H9 (cell line): ENCODE measurements around the gene KIF12. TPM values are rescaled to one million over a fixed set of nuclear protein-coding genes. Genes with fewer than 3 reads are reported as not detected.

Source experiments
- DNase-seq: peaks from one replicate; pipeline ENCODE4 v3.0.0-alpha.2; 2017
- H2AFZ ChIP-seq: one replicate; pipeline ENCODE4 v1.6.1; 2013; ENCODE audit warnings: mild to moderate bottlenecking, low read length, control low read depth, moderate library complexity
- H2AK5ac ChIP-seq: 2 replicates; pipeline ENCODE4 v1.6.1; 2013; ENCODE audit warnings: low read length, control low read depth, mixed read lengths; ENCODE audit not compliant: insufficient read length
- H2BK120ac ChIP-seq: one replicate; pipeline ENCODE4 v1.6.1; 2013; ENCODE audit warnings: low read depth, mild to moderate bottlenecking, low read length, control low read depth, inconsistent platforms; ENCODE audit not compliant: poor library complexity, severe bottlenecking
- H2BK12ac ChIP-seq: 2 replicates; pipeline ENCODE4 v1.6.1; 2013; ENCODE audit warnings: low read length, control low read depth, mixed read lengths, low read depth; ENCODE audit not compliant: insufficient read length
- H2BK15ac ChIP-seq: 2 replicates; pipeline ENCODE4 v1.6.1; 2013; ENCODE audit warnings: low read depth, low read length, control low read depth
- H2BK20ac ChIP-seq: one replicate; pipeline ENCODE4 v1.6.1; 2013; ENCODE audit warnings: low read depth, mild to moderate bottlenecking, low read length, control low read depth, inconsistent platforms; ENCODE audit not compliant: poor library complexity, severe bottlenecking
- H2BK5ac ChIP-seq: 2 replicates; pipeline ENCODE4 v1.6.1; 2013; ENCODE audit warnings: low read length, control low read depth, mixed read lengths; ENCODE audit not compliant: insufficient read length
- H3K14ac ChIP-seq: 2 replicates; pipeline ENCODE4 v1.6.1; 2013; ENCODE audit warnings: low read length, control low read depth; ENCODE audit not compliant: insufficient read depth
- H3K18ac ChIP-seq: 2 replicates; pipeline ENCODE4 v1.6.1; 2013; ENCODE audit warnings: low read depth, mild to moderate bottlenecking, mixed read lengths, low read length, control low read depth; ENCODE audit not compliant: insufficient read length
- H3K23ac ChIP-seq: 2 replicates; pipeline ENCODE4 v1.6.1; 2013; ENCODE audit warnings: low read length, control low read depth, mixed read lengths, low read depth; ENCODE audit not compliant: insufficient read length
- H3K23me2 ChIP-seq: 2 replicates; pipeline ENCODE4 v1.6.1; 2013; ENCODE audit warnings: low read depth, mild to moderate bottlenecking, mixed read lengths, low read length, control low read depth; ENCODE audit not compliant: insufficient read length, poor library complexity, severe bottlenecking
- H3K27ac ChIP-seq: 2 replicates; pipeline ENCODE4 v1.5.1; 2013; ENCODE audit warnings: low read length, control low read depth, mixed read lengths, low read depth; ENCODE audit not compliant: insufficient read length
- H3K27me3 ChIP-seq: 2 replicates; pipeline ENCODE4 v1.6.1; 2013; ENCODE audit warnings: low read length, control low read depth, inconsistent platforms; ENCODE audit not compliant: insufficient read depth
- H3K4ac ChIP-seq: 2 replicates; pipeline ENCODE4 v1.6.1; 2013; ENCODE audit warnings: low read depth, mild to moderate bottlenecking, control low read depth, inconsistent platforms, low read length, moderate library complexity
- H3K4me1 ChIP-seq: 2 replicates; pipeline ENCODE4 v1.6.1; 2013; ENCODE audit warnings: low read length, control low read depth, inconsistent platforms; ENCODE audit not compliant: insufficient read depth
- H3K4me2 ChIP-seq: 2 replicates; pipeline ENCODE4 v1.6.1; 2013; ENCODE audit warnings: low read length, control low read depth, mixed read lengths; ENCODE audit not compliant: insufficient read length, insufficient read depth
- H3K56ac ChIP-seq: 2 replicates; pipeline ENCODE4 v1.6.1; 2013; ENCODE audit warnings: low read depth, mild to moderate bottlenecking, mixed read lengths, low read length, control low read depth; ENCODE audit not compliant: insufficient read length
- H3K79me1 ChIP-seq: 2 replicates; pipeline ENCODE4 v1.6.1; 2013; ENCODE audit warnings: low read depth, mild to moderate bottlenecking, moderate library complexity, low read length, control low read depth, inconsistent platforms; ENCODE audit not compliant: insufficient read depth, poor library complexity, severe bottlenecking
- H3K79me2 ChIP-seq: 2 replicates; pipeline ENCODE4 v1.6.1; 2013; ENCODE audit warnings: low read length, control low read depth, inconsistent platforms; ENCODE audit not compliant: insufficient read depth
- H3K9ac ChIP-seq: 2 replicates; pipeline ENCODE4 v1.6.1; 2013; ENCODE audit warnings: low read length, control low read depth, mixed read lengths; ENCODE audit not compliant: insufficient read length; ENCODE audit errors: extremely low read depth
- H3K9me3 ChIP-seq: one replicate; pipeline ENCODE4 v1.6.1; 2013; ENCODE audit warnings: low read depth, low read length, inconsistent platforms; ENCODE audit not compliant: control insufficient read depth
- H3T11ph ChIP-seq: one replicate; pipeline ENCODE4 v1.6.1; 2013; ENCODE audit warnings: mild to moderate bottlenecking, low read length, control low read depth, inconsistent platforms
- H4K20me1 ChIP-seq: one replicate; pipeline ENCODE4 v1.6.1; 2013; ENCODE audit not compliant: control insufficient read depth, insufficient read length, insufficient read depth
- H4K5ac ChIP-seq: 2 replicates; pipeline ENCODE4 v1.6.1; 2013; ENCODE audit warnings: low read depth, mild to moderate bottlenecking, mixed read lengths, low read length, control low read depth; ENCODE audit not compliant: insufficient read length
- H4K8ac ChIP-seq: replicated peaks from 2 replicates; pipeline ENCODE4 v1.6.1; 2013; ENCODE audit warnings: low read length, control low read depth, mixed read lengths, low read depth; ENCODE audit not compliant: insufficient read length
- H4K91ac ChIP-seq: 2 replicates; pipeline ENCODE4 v1.6.1; 2013; ENCODE audit warnings: low read depth, mild to moderate bottlenecking, moderate library complexity, mixed read lengths, low read length, control low read depth; ENCODE audit not compliant: insufficient read length
- H3K27ac Mint-ChIP-seq, 3 experiments: 2 replicates in 2 of 3; 3 replicates in 1 of 3; pipeline ENCODE4 v1.8.0; 2020 to 2021; ENCODE audit warnings: mixed read lengths in 3 of 3, mild to moderate bottlenecking in 1 of 3, moderate library complexity in 1 of 3
- H3K27me3 Mint-ChIP-seq: 2 replicates; pipeline ENCODE4 v1.8.0; 2021; ENCODE audit warnings: low read depth, mild to moderate bottlenecking, moderate library complexity, mixed read lengths
- H3K36me3 Mint-ChIP-seq, 3 experiments: 2 replicates in 2 of 3; 3 replicates in 1 of 3; pipeline ENCODE4 v1.8.0; 2020 to 2021; ENCODE audit warnings: low read depth in 3 of 3, mixed read lengths in 3 of 3; ENCODE audit not compliant: insufficient read depth in 1 of 3
- H3K4me1 Mint-ChIP-seq, 2 experiments: 2 replicates each; pipeline ENCODE4 v1.8.0; 2020; ENCODE audit warnings: mixed read lengths in 2 of 2
- H3K4me3 Mint-ChIP-seq, 2 experiments: 2 replicates in 1 of 2; 3 replicates in 1 of 2; pipeline ENCODE4 v1.8.0; 2020 to 2021; ENCODE audit warnings: mild to moderate bottlenecking in 2 of 2, mixed read lengths in 2 of 2, moderate library complexity in 1 of 2
- H3K9me3 Mint-ChIP-seq, 2 experiments: 2 replicates in 1 of 2; 3 replicates in 1 of 2; pipeline ENCODE4 v1.8.0; 2020; ENCODE audit warnings: mild to moderate bottlenecking in 2 of 2, mixed read lengths in 2 of 2, moderate library complexity in 1 of 2
- CTCF ChIP-seq: fragments of 200-600 bp; sonication (generic); conservative IDR thresholded peaks from 3 replicates; pipeline ENCODE4 v1.8.0; 2021; ENCODE audit warnings: antibody characterized with exemption, mild to moderate bottlenecking
- WGBS: extraction: QIAGEN DNeasy Blood & Tissue Kit; methylation state at CpG from one replicate; pipeline ENCODE4 v1.1.7; 2013; ENCODE audit warnings: missing lambda C conversion rate, low lambda C conversion rate, mixed read lengths; ENCODE audit not compliant: insufficient read length; ENCODE audit errors: extremely low coverage; 5-methylcytosine and 5-hydroxymethylcytosine counted together
- total RNA-seq: library from RNA; stranded (reverse); gene quantifications from 2 replicates; pipeline ENCODE4 v1.2.1, GENCODE V29; 2021

KIF12 gene
- total RNA-seq, 1 experiment from 2014 or later, result 3.3 TPM

GRCh38 chr9:114060711-114061110 lies 38.4 kb downstream of the KIF12 start:
- WGBS, result no CpG with 5 or more reads among the region's 9 CpGs
- H4K5ac ChIP-seq, result no peak overlapping the region
- H4K8ac ChIP-seq, result no peak overlapping the region
- Mint-ChIP-seq H3K4me3 (no peak overlapping the region; a peak in 1 of 5 replicates), H3K9me3 (no peaks in the 10 kb centered on the region; a peak in 1 of 5 replicates), H3K27ac (no peak overlapping the region), H3K27me3 (peaks cover 10% of the 10 kb centered on the region), H3K4me1 (peaks cover 0 to 7% of the 10 kb centered on the region in 2 experiments; a peak in 2 of 4 replicates), H3K36me3 (peaks cover 0 to 17% (median 3%) of the 10 kb centered on the region in 3 experiments; a peak in 4 of 7 replicates)
- H3K79me1 ChIP-seq, result no peaks in the 10 kb centered on the region
- H3K9me3 ChIP-seq, result no peaks in the 10 kb centered on the region
- no peak overlapping the region for H3K9ac ChIP-seq
- no peaks in the 10 kb centered on the region for H4K20me1 ChIP-seq
- H3K4me1 ChIP-seq, result no peaks in the 10 kb centered on the region
- no peak overlapping the region for H3K14ac ChIP-seq
- H3K23ac ChIP-seq, result no peak overlapping the region
- no peak overlapping the region for H3T11ph ChIP-seq
- no peak for TF ChIP-seq CTCF
- H2BK120ac ChIP-seq, result no peak overlapping the region
- no peak overlapping the region for H3K4me2 ChIP-seq
- H2BK15ac ChIP-seq, result no peak overlapping the region
- no peaks in the 10 kb centered on the region for H3K79me2 ChIP-seq
- no peak overlapping the region for H2BK12ac ChIP-seq
- H3K23me2 ChIP-seq, result no peaks in the 10 kb centered on the region
- DNase-seq, result no peak
- no peak overlapping the region for H2AK5ac ChIP-seq
- H3K27me3 ChIP-seq, result no peaks in the 10 kb centered on the region
- no peak overlapping the region for H3K56ac ChIP-seq
- no peak overlapping the region for H3K27ac ChIP-seq
- H2AFZ ChIP-seq, result no peak overlapping the region
- H3K4ac ChIP-seq, result no peak overlapping the region
- H2BK20ac ChIP-seq, result no peak overlapping the region
- no peak overlapping the region for H3K18ac ChIP-seq
- no peak overlapping the region for H4K91ac ChIP-seq
- H2BK5ac ChIP-seq, result no peak overlapping the region
